ENCODE results near the gene FAHD1.

Gene FAHD1

DNA sequence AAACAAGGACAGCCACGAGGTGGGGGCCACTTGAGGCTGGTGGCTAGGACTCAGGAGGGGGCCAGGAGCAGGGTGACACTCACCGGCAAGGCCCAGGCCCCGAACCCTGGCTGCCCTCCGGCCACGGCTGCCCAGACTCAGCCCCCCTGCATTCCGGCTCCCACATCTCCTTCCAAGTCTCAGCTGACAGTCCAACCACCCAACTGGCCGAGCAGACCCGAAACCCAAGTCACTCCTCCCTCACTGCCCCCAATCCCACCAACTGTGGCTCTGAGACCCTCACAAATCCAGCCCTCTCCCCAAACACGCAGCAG is 9.8 kb upstream of the FAHD1 start:
- DNase-seq (ENCODE audit: low spot score) = no peak

GRCh38 chr16:1817716-1818115 is 9.3 kb upstream of the FAHD1 start:
- DNase-seq (ENCODE audit: low spot score) = no peak

- no peak for DNase-seq (ENCODE audit: low spot score)
These were observed 8.7 kb upstream of the FAHD1 start for GRCh38 chr16:1818204-1818872.

DNA sequence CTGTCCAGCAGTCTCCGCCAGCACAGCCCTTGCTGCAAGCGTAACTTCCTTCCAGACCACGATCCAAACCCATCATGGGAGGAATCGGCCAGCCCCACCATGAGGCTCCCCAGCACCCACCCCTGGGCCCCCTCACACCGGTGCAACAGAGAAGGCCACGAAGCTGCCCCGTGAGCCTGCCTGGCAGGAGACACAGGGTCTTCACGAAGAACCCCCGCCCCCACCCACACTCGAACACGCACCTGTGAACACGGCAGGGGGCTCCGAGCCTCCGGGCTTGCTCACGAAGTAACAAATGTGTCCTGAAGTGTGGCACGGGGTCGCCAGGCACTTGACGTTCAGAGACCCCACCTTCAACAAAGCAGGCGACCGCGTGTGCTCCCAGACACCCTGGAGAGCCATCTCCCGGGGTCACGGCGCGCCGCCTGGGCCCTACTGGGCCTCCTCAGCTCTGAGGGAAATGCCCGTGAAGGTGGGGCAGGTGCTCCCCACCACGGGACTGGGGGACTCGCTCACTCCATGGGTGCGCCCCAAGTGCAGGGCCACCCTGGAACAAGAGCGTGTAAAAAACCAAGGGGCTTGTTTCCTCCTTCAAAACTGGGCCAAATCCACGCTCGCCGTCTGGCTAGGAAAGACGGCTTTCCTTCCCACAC is 8.0 kb upstream of the FAHD1 start:
- no peak for DNase-seq (ENCODE audit: low spot score)

- DNase-seq (ENCODE audit: low spot score) = no peak
These were observed 7.4 kb upstream of the FAHD1 start for GRCh38 chr16:1819611-1820010.

DNA sequence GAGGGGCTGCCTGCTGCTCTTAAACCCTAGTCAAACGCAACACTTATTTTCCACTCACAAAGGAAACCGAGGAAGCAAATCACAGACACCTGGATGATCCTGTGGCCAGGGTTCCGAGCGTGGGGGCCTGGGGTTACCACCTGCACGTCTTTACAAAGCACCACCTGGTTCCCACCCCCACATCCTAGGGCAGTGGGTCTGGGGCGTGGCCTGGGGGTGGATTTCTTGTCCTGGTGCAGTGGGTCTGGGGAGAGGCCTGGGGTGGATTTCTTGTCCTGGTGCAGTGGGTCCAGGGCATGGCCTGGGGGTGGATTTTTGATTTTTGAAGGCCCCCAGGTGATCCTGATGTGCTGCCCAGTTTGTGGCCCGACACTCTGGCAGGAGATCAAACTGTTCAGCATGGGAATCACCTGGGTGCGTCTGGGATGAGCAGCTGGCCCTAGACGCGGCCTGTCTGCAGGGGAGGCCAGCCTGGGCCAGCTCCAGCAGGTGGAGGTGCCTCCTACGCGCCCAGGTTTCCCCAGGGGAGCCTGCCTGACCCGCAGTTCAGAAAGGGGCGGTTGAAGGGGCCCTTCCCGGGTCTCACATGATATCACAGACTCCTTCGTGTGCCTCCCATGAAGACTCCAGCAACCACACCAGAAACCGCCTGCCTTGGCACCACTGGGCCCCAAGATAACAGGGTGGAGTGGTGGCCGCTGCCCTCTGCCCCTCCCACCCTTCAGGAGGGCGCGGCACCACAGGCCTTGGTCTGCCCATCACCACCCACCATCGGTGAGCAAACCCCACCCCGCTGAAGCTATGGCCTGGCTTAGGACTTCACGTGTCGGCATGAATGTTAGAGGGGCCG is 6.7 kb upstream of the FAHD1 start:
- DNase-seq (ENCODE audit: low spot score) = no peak

DNA sequence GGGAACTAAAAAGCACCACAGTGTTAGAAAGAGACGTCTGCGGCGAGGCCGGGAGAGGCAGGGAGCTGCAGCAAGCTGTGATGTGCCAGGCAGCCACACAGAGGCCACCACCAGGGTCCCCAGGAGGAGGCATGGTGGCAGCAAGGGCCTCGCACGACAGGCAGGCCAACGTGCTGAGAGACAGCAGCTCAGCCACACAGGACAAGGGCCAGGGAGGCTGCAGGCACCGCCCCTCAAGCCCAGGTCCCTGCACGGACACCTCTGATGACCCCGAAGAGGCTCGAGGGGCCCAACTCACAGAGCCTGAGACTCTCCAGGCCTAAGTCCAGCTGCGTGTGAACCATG is 6.1 kb upstream of the FAHD1 start:
- DNase-seq (ENCODE audit: low spot score) = no peak

- DNase-seq (ENCODE audit: low spot score) = no peak
These were observed 5.0 kb upstream of the FAHD1 start for GRCh38 chr16:1821861-1822611.

GRCh38 chr16:1822801-1823200 is 4.2 kb upstream of the FAHD1 start:
- DNase-seq (ENCODE audit: low spot score) = no peak

- no peak for DNase-seq (ENCODE audit: low spot score)
These were observed 3.2 kb upstream of the FAHD1 start for GRCh38 chr16:1823821-1824220.

DNA sequence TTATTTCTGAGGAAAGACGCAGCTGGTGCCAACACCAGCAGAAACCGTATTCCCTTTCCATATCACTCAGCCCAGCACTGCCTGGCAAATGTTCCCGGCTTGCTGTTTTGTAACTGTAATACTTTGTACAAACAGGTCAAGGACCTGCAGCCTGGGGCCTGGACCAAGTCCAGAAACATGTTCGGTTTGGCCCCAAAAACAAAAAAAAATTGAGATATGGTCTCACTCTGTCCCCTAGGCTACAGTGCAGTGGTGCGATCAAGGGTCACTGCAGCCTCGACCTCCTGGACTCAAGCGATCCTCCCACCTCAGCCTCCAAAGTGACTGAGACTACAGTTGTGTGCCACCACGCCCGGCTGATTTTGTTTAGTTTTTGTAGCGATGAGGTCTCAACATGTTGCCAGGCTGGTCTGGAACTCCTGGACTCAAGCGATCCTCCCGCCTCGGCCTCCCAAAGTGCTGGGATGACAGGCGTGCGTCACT is 1.6 kb upstream of the FAHD1 start:
- no peak for DNase-seq (ENCODE audit: low spot score)

DNA sequence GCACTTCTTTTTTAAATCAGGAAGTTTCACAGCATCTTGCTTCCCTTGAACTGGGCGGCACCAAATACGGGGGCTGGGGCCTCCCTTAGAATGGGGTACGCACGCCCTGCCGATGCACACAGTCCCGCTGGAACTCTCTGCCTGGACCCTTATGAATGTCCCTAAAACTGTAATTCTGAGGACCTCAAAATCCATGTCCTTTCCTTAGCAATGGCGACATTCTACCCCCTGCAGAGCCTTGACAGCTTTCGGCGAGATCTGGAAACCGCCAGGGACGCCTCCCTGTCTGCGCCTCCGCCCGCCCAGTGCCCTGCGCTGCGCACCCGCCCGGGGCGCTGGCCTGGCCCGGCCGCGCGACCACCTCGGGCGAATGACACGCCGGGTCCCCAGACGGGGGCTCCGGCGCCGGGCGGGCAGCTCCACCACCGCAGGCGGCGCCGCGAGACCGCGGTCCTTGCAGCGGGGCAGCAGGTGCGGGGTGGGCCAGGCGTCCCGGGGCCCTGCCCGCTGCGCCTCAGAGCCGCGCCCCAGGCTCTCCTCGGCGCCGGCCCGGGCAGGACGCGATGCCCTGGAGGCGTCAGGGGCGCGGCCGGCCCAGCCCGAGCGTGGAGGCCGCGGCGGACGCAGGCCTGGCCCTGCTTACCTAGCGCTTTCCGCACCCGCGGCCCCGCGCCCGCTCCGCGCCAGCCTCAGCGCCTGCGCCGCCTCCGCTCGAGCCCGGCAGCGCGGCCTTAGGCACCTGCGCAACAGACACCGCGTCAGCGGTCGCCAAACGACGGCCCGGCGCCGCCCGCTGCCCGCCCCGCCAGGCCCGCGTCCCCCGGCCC is 929 bp upstream of the FAHD1 start:
- DNase-seq (ENCODE audit: low spot score) = peak; percentile 19

DNA sequence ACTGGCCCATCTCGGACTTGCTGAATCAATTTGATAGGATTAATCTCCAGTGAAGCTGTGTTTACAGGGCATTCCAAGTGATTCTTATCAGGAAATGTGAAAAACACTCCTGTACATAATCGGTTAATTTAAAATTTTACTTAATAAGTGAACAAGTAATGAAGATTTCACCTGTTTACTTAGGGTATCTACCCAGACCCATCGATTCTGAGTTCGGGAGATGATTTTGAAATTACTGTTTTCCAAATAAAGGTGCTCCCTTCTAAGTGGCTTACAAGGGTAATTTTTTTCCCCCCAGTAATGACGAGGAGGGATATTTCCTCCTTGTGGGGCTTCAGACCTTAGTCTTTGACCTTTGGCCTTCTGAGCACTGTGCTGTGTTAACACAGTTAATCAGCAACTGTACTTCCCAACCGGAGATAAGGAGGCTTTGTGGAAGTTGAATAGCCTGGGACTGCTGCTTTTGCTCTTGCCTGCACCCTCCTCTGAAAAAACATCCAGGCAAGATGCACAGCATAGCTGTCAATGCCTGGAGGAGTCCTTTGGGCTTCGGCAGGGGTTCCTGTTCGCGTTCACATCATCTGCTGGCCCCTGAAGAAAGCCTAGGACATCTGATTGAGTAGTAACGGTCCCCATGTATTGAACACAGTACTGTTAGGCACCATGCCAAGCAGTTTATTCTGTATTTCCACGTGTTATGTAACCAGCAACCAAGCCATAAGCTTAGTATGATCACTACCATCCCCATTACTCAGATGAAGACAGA is 1.8 kb downstream of the FAHD1 start:
- no peak for DNase-seq (ENCODE audit: low spot score)

DNA sequence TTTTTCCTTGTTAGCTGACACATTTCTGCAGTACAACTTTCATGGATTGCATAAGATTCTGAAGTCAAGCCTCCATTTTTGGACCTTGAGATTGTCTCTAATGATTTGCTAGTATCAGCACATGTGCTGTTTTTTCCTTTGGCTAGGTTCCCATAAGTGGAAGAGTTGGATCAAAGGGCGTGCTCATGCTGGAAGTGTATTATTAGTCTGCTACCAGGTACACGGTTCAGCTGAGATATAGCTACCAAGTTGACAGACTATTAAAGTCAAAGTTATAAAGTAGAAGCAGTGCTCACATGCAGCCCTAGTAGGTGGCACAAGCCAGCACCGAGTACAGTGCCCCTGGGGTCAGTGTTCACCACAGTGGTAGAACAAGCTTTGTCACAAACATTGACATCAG is 3.2 kb downstream of the FAHD1 start:
- DNase-seq (ENCODE audit: low spot score) = no peak

- DNase-seq (ENCODE audit: low spot score) = no peak
These were observed 4.4 kb downstream of the FAHD1 start for GRCh38 chr16:1831186-1832075.

DNA sequence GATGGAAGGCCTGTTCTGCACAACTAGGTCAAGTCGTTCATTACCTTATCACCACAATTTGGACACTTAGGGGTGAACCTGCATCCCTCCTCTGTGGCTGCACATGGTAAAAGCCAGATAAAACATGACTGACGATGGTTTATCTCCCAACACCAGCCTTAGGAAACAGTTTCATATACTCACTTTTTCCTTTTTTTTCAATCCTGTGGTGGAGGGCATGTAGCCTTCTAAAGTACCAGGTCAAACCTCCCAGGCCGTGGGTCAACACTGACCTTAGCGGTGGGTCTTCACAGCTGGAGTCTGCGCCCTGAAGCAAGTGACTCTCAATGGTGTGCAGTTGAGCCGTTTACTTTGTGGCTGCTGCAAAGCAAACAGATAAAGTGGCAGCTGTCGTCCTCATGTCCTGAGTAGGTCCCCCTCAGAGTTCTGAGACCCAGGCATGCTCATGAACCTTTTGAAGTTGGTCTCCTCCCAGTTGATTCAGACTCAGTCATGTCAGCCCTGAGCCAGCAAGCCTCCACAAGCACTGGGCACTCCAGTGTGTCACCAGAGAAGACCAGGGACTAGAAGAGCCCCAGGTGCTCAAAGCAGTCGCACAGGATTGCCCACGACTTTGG is 5.9 kb downstream of the FAHD1 start:
- DNase-seq (ENCODE audit: low spot score) = no peak

- DNase-seq (ENCODE audit: low spot score) = no peak
These were observed 7.1 kb downstream of the FAHD1 start for GRCh38 chr16:1834096-1834495.

DNA sequence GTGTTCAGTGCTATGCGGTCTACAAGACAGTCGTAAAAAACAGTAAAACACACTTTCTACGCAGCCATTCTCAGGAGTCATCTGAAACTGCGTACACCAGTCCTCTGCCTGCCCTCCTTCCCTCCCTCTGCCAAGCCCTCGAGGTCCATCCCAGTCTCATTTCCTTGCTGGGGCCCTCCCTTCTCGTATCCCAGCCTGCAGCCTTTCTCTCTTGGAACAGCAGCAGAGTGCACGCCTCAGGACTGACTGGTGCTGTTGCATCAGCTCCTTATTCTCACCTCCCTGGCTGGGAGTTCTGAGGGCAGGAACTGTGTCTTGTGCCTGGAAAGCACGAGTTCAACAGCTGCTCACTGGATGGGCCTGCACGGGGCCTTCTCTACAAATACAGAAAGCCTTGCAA is 12.5 kb downstream of the FAHD1 start:
- DNase-seq (ENCODE audit: low spot score) = no peak

DNA sequence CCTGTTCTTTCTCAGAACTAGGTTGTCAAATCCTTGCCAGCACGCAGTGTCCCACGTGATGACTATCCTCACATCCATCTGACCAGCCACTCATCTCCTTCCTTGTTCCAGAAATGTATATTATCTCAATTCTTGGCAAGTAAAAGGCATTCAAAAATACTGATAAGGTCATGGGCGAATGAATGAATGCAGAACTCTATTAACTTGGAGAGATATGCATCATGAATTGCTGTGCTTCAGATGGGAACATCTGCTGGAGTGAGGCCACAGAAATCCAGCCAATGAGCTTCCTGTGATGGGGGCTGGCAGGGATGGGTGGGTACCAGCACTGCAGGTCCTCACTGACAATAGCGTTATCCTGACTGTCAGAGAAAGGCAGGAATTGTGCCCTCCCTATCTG is 19.0 kb downstream of the FAHD1 start:
- DNase-seq (ENCODE audit: low spot score) = no peak
